Trophoblast cell (in vitro differentiated cells and primary cell): ENCODE data around the gene CHAT.

ENCODE experiments used
- DNase-seq, 2 donors: peaks; one replicate each; pipeline ENCODE4 v3.0.0-alpha.2; 2016
- H2AFZ ChIP-seq: 2 replicates; pipeline ENCODE4 v1.6.1; 2013; ENCODE audit warnings: low read length, moderate library complexity, mild to moderate bottlenecking; ENCODE audit not compliant: insufficient read depth, poor library complexity
- H2AK5ac ChIP-seq: 2 replicates; pipeline ENCODE4 v1.6.1; 2013; ENCODE audit warnings: mild to moderate bottlenecking, low read length
- H2BK120ac ChIP-seq: 2 replicates; pipeline ENCODE4 v1.6.1; 2013; ENCODE audit warnings: low read length, mild to moderate bottlenecking, moderate library complexity; ENCODE audit not compliant: insufficient read depth, poor library complexity
- H2BK12ac ChIP-seq: 2 replicates; pipeline ENCODE4 v1.6.1; 2013; ENCODE audit warnings: mild to moderate bottlenecking, low read length, moderate library complexity
- H2BK5ac ChIP-seq: 2 replicates; pipeline ENCODE4 v1.6.1; 2013; ENCODE audit warnings: low read length, low read depth, moderate library complexity, mild to moderate bottlenecking; ENCODE audit not compliant: poor library complexity
- H3K14ac ChIP-seq: 2 replicates; pipeline ENCODE4 v1.6.1; 2013; ENCODE audit warnings: mild to moderate bottlenecking, low read length
- H3K18ac ChIP-seq: 2 replicates; pipeline ENCODE4 v1.6.1; 2013; ENCODE audit warnings: mild to moderate bottlenecking, low read length
- H3K23ac ChIP-seq: 2 replicates; pipeline ENCODE4 v1.6.1; 2013; ENCODE audit warnings: low read length
- H3K27ac ChIP-seq: 2 replicates; pipeline ENCODE4 v1.5.1; 2013; ENCODE audit warnings: low read depth, mild to moderate bottlenecking, inconsistent platforms, low read length, moderate library complexity
- H3K27me3 ChIP-seq: 2 replicates; pipeline ENCODE4 v1.6.1; 2013; ENCODE audit warnings: inconsistent platforms, mild to moderate bottlenecking, low read length, moderate library complexity; ENCODE audit not compliant: insufficient read depth
- H3K36me3 ChIP-seq, 2 experiments: 1 replicate in 1 of 2; 2 replicates in 1 of 2; pipeline ENCODE4 v1.6.1; 2013; ENCODE audit warnings: low read length in 2 of 2, mild to moderate bottlenecking in 2 of 2, moderate library complexity in 1 of 2; ENCODE audit not compliant: insufficient read depth in 2 of 2, control insufficient read depth in 1 of 2
- H3K4ac ChIP-seq: 2 replicates; pipeline ENCODE4 v1.6.1; 2013; ENCODE audit warnings: low read depth, mild to moderate bottlenecking, low read length, moderate library complexity
- H3K4me1 ChIP-seq, 2 experiments: 1 replicate in 1 of 2; 2 replicates in 1 of 2; pipeline ENCODE4 v1.6.1; 2013; ENCODE audit warnings: low read length in 2 of 2, mild to moderate bottlenecking in 2 of 2, moderate library complexity in 1 of 2; ENCODE audit not compliant: insufficient read depth in 2 of 2, control insufficient read depth in 1 of 2
- H3K4me2 ChIP-seq: 2 replicates; pipeline ENCODE4 v1.6.1; 2013; ENCODE audit warnings: inconsistent platforms, mild to moderate bottlenecking, low read length, moderate library complexity
- H3K4me3 ChIP-seq: 2 replicates; pipeline ENCODE4 v1.5.1; 2013; ENCODE audit warnings: mild to moderate bottlenecking, low read depth, low read length, inconsistent platforms
- H3K79me1 ChIP-seq: one replicate; pipeline ENCODE4 v1.6.1; 2013; ENCODE audit warnings: low read length
- H3K79me2 ChIP-seq: 2 replicates; pipeline ENCODE4 v1.6.1; 2013; ENCODE audit warnings: low read length, mild to moderate bottlenecking; ENCODE audit not compliant: control insufficient read depth, insufficient read depth, poor library complexity
- H3K9ac ChIP-seq: 2 replicates; pipeline ENCODE4 v1.6.1; 2013; ENCODE audit warnings: mild to moderate bottlenecking, low read length
- H3K9me3 ChIP-seq: 2 replicates; pipeline ENCODE4 v1.6.1; 2013; ENCODE audit warnings: low read depth, mild to moderate bottlenecking, control low read depth, inconsistent platforms, low read length; ENCODE audit not compliant: insufficient read depth
- H4K12ac ChIP-seq: 2 replicates; pipeline ENCODE4 v1.6.1; 2013; ENCODE audit warnings: low read depth, mild to moderate bottlenecking, low read length, moderate library complexity
- H4K8ac ChIP-seq: 2 replicates; pipeline ENCODE4 v1.6.1; 2013; ENCODE audit warnings: low read depth, mild to moderate bottlenecking, low read length, moderate library complexity
- H4K91ac ChIP-seq: one replicate; pipeline ENCODE4 v1.6.1; 2013; ENCODE audit warnings: low read depth, mild to moderate bottlenecking, low read length, moderate library complexity
- WGBS: extraction: QIAGEN DNeasy Blood & Tissue Kit; methylation state at CpG from one replicate; pipeline ENCODE4 v1.1.7; 2013; ENCODE audit warnings: missing lambda C conversion rate; ENCODE audit not compliant: insufficient read length, insufficient coverage; ENCODE audit errors: extremely low coverage; 5-methylcytosine and 5-hydroxymethylcytosine counted together

Gene CHAT

GRCh38 chr10:49594594-49594993, 19.2 kb upstream of the CHAT start:
- Histone ChIP-seq H3K14ac (no peak overlapping the region), H3K9me3 (peaks cover 2% of the 10 kb centered on the region), H3K18ac (no peak overlapping the region), H3K4me1 (peaks cover 22 to 25% of the 10 kb centered on the region in 2 experiments), H2BK12ac (no peak overlapping the region), H2AK5ac (no peak overlapping the region), H3K23ac (no peak overlapping the region), H3K79me2 (no peaks in the 10 kb centered on the region), H3K27ac (no peak overlapping the region), H2BK5ac (no peak overlapping the region), H2BK120ac (no peak overlapping the region), H3K27me3 (no peaks in the 10 kb centered on the region), H3K4ac (no peak overlapping the region), H3K9ac (no peak overlapping the region), H3K36me3 (no peaks in the 10 kb centered on the region), H4K12ac (no peak overlapping the region), H3K4me2 (no peak overlapping the region), H3K79me1 (peaks cover 17% of the 10 kb centered on the region), H4K8ac (no peak overlapping the region), H4K91ac (no peak overlapping the region), H3K4me3 (no peak overlapping the region), H2AFZ (no peak overlapping the region)
- WGBS, result no CpG with 5 or more reads among the region's 6 CpGs
- peak; percentile 49 to 83 for DNase-seq

GRCh38 chr10:49595003-49595712, 18.7 kb upstream of the CHAT start:
- Histone ChIP-seq H3K4me1 (peaks cover 28 to 30% of the 10 kb centered on the region in 2 experiments), H3K27ac (no peak overlapping the region), H3K36me3 (no peaks in the 10 kb centered on the region), H4K8ac (no peak overlapping the region), H2AFZ (no peak overlapping the region), H4K91ac (no peak overlapping the region), H3K14ac (no peak overlapping the region), H3K23ac (no peak overlapping the region), H4K12ac (no peak overlapping the region), H3K4me2 (no peak overlapping the region), H3K79me1 (peaks cover 22% of the 10 kb centered on the region), H2AK5ac (no peak overlapping the region), H3K4me3 (no peak overlapping the region), H3K9me3 (peaks cover 2% of the 10 kb centered on the region), H2BK5ac (no peak overlapping the region), H3K79me2 (peaks cover 3% of the 10 kb centered on the region), H3K18ac (no peak overlapping the region), H2BK12ac (peak overlapping the region; percentile 9), H3K27me3 (no peaks in the 10 kb centered on the region), H2BK120ac (no peak overlapping the region), H3K9ac (no peak overlapping the region), H3K4ac (no peak overlapping the region)
- WGBS, result no CpG with 5 or more reads among the region's 10 CpGs
- no peak for DNase-seq

- no peak overlapping the region for H3K18ac ChIP-seq
- H3K9ac ChIP-seq, result no peak overlapping the region
- H3K4me2 ChIP-seq, result no peak overlapping the region
- no peaks in the 10 kb centered on the region for H3K36me3 ChIP-seq
- peaks cover 2% of the 10 kb centered on the region for H3K9me3 ChIP-seq
- no peaks in the 10 kb centered on the region for H3K27me3 ChIP-seq
- peak overlapping the region; percentile 42 for H4K91ac ChIP-seq
- no peak overlapping the region for H2AFZ ChIP-seq
- no peak overlapping the region for H2AK5ac ChIP-seq
- H3K23ac ChIP-seq, result no peak overlapping the region
- H4K12ac ChIP-seq, result no peak overlapping the region
- no peak overlapping the region for H3K14ac ChIP-seq
- H3K79me2 ChIP-seq, result peaks cover 4% of the 10 kb centered on the region
- no peak overlapping the region for H2BK5ac ChIP-seq
- no peak overlapping the region for H4K8ac ChIP-seq
- peak overlapping the region; percentile 6 for H2BK12ac ChIP-seq
- H3K4me3 ChIP-seq, result no peak overlapping the region
- H2BK120ac ChIP-seq, result no peak overlapping the region
- no peak for DNase-seq
- H3K4me1 ChIP-seq, result peaks cover 34 to 36% of the 10 kb centered on the region in 2 experiments
- H3K79me1 ChIP-seq, result peaks cover 29% of the 10 kb centered on the region
- H3K27ac ChIP-seq, result no peak overlapping the region
- WGBS, result no CpG with 5 or more reads among the region's 13 CpGs
- no peak overlapping the region for H3K4ac ChIP-seq
Observed at GRCh38 chr10:49595713-49596492, 17.9 kb upstream of the CHAT start.

- Histone ChIP-seq H2BK5ac (no peak overlapping the region), H2BK120ac (no peak overlapping the region), H2AK5ac (no peak overlapping the region), H3K27ac (no peak overlapping the region), H3K9me3 (peaks cover 2% of the 10 kb centered on the region), H3K4me2 (no peak overlapping the region), H4K12ac (no peak overlapping the region), H3K4ac (no peak overlapping the region), H3K14ac (no peak overlapping the region), H3K4me1 (peaks cover 36 to 38% of the 10 kb centered on the region in 2 experiments), H2BK12ac (peak overlapping the region; percentile 34), H4K91ac (peak overlapping the region; percentile 46), H3K18ac (no peak overlapping the region), H4K8ac (no peak overlapping the region), H2AFZ (no peak overlapping the region), H3K79me1 (peaks cover 31% of the 10 kb centered on the region), H3K79me2 (peaks cover 4% of the 10 kb centered on the region), H3K27me3 (no peaks in the 10 kb centered on the region), H3K36me3 (no peaks in the 10 kb centered on the region), H3K4me3 (no peak overlapping the region), H3K9ac (no peak overlapping the region), H3K23ac (no peak overlapping the region)
- DNase-seq, result no peak
- no CpG with 5 or more reads among the region's 3 CpGs for WGBS
Observed at GRCh38 chr10:49596493-49596809, 17.4 kb upstream of the CHAT start.
